Esophagus muscularis mucosa (tissue), 3 donors: ENCODE measurements around the gene HSPB6.

Experiments used
- CTCF ChIP-seq, 3 experiments: fragments of 200-600 bp in 2 of 3; fragments of 450-650 bp in 1 of 3; sonication (generic) in 2 of 3; IDR thresholded peaks; one replicate each; pipeline ENCODE4 v1.5.1; 2017 to 2019; ENCODE audit warnings: antibody characterized with exemption in 3 of 3, mild to moderate bottlenecking in 2 of 3, moderate library complexity in 1 of 3
- POLR2A ChIP-seq: fragments of 450-650 bp; IDR thresholded peaks from one replicate; pipeline ENCODE4 v1.6.1; 2017; ENCODE audit warnings: antibody characterized with exemption, moderate library complexity, mild to moderate bottlenecking, low read depth

DNA sequence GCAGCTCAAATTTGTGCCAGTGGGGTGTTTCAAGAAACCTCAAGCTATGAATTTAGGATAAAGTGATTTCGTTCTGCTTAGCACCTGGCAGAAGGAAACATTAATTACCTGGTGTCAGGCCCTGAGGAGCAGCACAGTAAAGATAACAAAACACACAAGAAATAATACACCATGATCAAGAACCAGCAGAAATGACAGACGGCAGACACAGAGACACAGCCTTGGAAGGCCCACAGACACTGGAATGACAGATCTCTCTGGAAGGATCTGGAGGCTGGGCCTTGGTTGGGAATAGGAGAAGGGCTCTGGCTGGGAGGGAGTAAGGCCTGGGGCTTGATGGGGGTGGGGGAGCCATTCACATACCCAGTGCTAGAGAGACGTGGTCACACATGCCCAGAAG lies 45.0 kb upstream of the HSPB6 start:
- TF ChIP-seq POLR2A = no peak
- TF ChIP-seq CTCF (IDR thresholded peaks at IDR 0.05) = no peak
